Vagina (tissue), 2 donors: ENCODE results near the gene NMU.

Experiments used
- POLR2A ChIP-seq, 2 donors: fragments of 450-650 bp; IDR thresholded peaks; one replicate each; pipeline ENCODE4 v1.6.1; 2017; ENCODE audit warnings: antibody characterized with exemption in 2 of 2, mild to moderate bottlenecking in 2 of 2, moderate library complexity in 2 of 2
- POLR2AphosphoS5 ChIP-seq, 2 donors: sonication (generic); formaldehyde crosslinking; IDR thresholded peaks; one replicate each; pipeline ENCODE4 v1.9.0; 2017; ENCODE audit warnings: antibody characterized with exemption in 2 of 2, mild to moderate bottlenecking in 2 of 2, low read depth in 1 of 2; ENCODE audit not compliant: insufficient read depth in 1 of 2
- TF ChIP-seq, protein P1 (sequence below), 3 experiments: fragments of 450-650 bp in 2 of 3; fragments of 200-600 bp in 1 of 3; sonication (generic) in 1 of 3; IDR thresholded peaks; one replicate each; pipeline ENCODE4 v1.5.1; 2017 to 2019; ENCODE audit warnings: antibody characterized with exemption in 3 of 3, mild to moderate bottlenecking in 2 of 3, moderate library complexity in 2 of 3

GRCh38 chr4:55560096-55560495 is 76.0 kb downstream of the NMU start:
- TF ChIP-seq, protein P1, sequence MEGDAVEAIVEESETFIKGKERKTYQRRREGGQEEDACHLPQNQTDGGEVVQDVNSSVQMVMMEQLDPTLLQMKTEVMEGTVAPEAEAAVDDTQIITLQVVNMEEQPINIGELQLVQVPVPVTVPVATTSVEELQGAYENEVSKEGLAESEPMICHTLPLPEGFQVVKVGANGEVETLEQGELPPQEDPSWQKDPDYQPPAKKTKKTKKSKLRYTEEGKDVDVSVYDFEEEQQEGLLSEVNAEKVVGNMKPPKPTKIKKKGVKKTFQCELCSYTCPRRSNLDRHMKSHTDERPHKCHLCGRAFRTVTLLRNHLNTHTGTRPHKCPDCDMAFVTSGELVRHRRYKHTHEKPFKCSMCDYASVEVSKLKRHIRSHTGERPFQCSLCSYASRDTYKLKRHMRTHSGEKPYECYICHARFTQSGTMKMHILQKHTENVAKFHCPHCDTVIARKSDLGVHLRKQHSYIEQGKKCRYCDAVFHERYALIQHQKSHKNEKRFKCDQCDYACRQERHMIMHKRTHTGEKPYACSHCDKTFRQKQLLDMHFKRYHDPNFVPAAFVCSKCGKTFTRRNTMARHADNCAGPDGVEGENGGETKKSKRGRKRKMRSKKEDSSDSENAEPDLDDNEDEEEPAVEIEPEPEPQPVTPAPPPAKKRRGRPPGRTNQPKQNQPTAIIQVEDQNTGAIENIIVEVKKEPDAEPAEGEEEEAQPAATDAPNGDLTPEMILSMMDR (IDR thresholded peaks at IDR 0.05): no peak
- TF ChIP-seq POLR2A (IDR thresholded peaks at IDR 0.05): no peak
- no peak for TF ChIP-seq POLR2AphosphoS5 (IDR thresholded peaks at IDR 0.05; ENCODE audit: insufficient read depth in 1 of 2, low read depth in 1 of 2)
